Activated T-cell treated with anti-CD3 and anti-CD28 coated beads for 48 hours (primary cell): ENCODE data around the gene SPP2.

Experiments used
- DNase-seq: peaks from one replicate; pipeline ENCODE4 v3.0.0-alpha.2; 2020; ENCODE audit warnings: low read depth

SPP2 gene

GRCh38 chr2:234038076-234038802 is 12.3 kb upstream of the SPP2 start:
- DNase-seq: no peak

- DNase-seq: no peak
Observed at GRCh38 chr2:234044157-234044556, 6.3 kb upstream of the SPP2 start.

- DNase-seq: no peak
Observed at GRCh38 chr2:234046521-234046920, 4.0 kb upstream of the SPP2 start.

- DNase-seq: no peak
Observed at GRCh38 chr2:234047361-234047760, 3.1 kb upstream of the SPP2 start.

GRCh38 chr2:234048049-234048448 is 2.5 kb upstream of the SPP2 start:
- no peak for DNase-seq

- DNase-seq: no peak
Observed at GRCh38 chr2:234051374-234052070, 1.0 kb downstream of the SPP2 start.

- no peak for DNase-seq
Observed at GRCh38 chr2:234058881-234059280, 8.4 kb downstream of the SPP2 start.

GRCh38 chr2:234060236-234060635 is 9.7 kb downstream of the SPP2 start:
- DNase-seq: no peak

- DNase-seq: no peak
Observed at GRCh38 chr2:234061624-234062257, 11.2 kb downstream of the SPP2 start.

- no peak for DNase-seq
Observed at GRCh38 chr2:234066587-234066986, 16.1 kb downstream of the SPP2 start.

- peak; percentile 1 for DNase-seq
Observed at GRCh38 chr2:234071664-234072063, 21.2 kb downstream of the SPP2 start.

- no peak for DNase-seq
Observed at GRCh38 chr2:234072454-234072853, 22.0 kb downstream of the SPP2 start.

- DNase-seq: no peak
Observed at GRCh38 chr2:234074751-234075517, 24.4 kb downstream of the SPP2 start.

GRCh38 chr2:234075518-234075915 is 25.0 kb downstream of the SPP2 start:
- no peak for DNase-seq

GRCh38 chr2:234075947-234076346 is 25.4 kb downstream of the SPP2 start:
- no peak for DNase-seq

GRCh38 chr2:234076451-234076850 is 25.9 kb downstream of the SPP2 start:
- DNase-seq: no peak

GRCh38 chr2:234078129-234078528 is 27.6 kb downstream of the SPP2 start:
- DNase-seq: no peak

GRCh38 chr2:234081970-234082822 is 31.7 kb downstream of the SPP2 start:
- no peak for DNase-seq

GRCh38 chr2:234083572-234084348 is 33.3 kb downstream of the SPP2 start:
- DNase-seq: no peak

GRCh38 chr2:234091432-234091879 is 41.0 kb downstream of the SPP2 start:
- DNase-seq: no peak

GRCh38 chr2:234091883-234092282 is 41.4 kb downstream of the SPP2 start:
- DNase-seq: no peak
